GM12874 (cell line): ENCODE measurements around the gene RASA2.

Experiments used
- CTCF ChIP-seq: IDR thresholded peaks from 2 replicates; pipeline ENCODE4 v1.5.1; 2011; ENCODE audit warnings: low read depth, mild to moderate bottlenecking, control low read depth, low read length, moderate library complexity; ENCODE audit not compliant: insufficient read depth

RASA2 gene

GRCh38 chr3:141452045-141452444, 34.8 kb upstream of the RASA2 start:
- peak; percentile 65 for TF ChIP-seq CTCF

- no peak for TF ChIP-seq CTCF
These were observed 34.1 kb upstream of the RASA2 start for GRCh38 chr3:141452773-141453172.

GRCh38 chr3:141454054-141454453, 32.8 kb upstream of the RASA2 start:
- no peak for TF ChIP-seq CTCF

GRCh38 chr3:141454906-141455602, 31.8 kb upstream of the RASA2 start:
- peak; percentile 65 for TF ChIP-seq CTCF

GRCh38 chr3:141455603-141456300, 31.1 kb upstream of the RASA2 start:
- TF ChIP-seq CTCF, result no peak

GRCh38 chr3:141456301-141456625, 30.6 kb upstream of the RASA2 start:
- no peak for TF ChIP-seq CTCF

- TF ChIP-seq CTCF, result no peak
These were observed 29.1 kb upstream of the RASA2 start for GRCh38 chr3:141457624-141458236.
